Measurements from ENCODE around the gene THADA. TPM values are rescaled to one million over a fixed set of nuclear protein-coding genes. Genes with fewer than 3 reads are reported as not detected.

The THADA gene
- total RNA-seq, 1 experiment from 2014 or later, result 27.5 TPM

- no peak for TF ChIP-seq E2F1 (CRISPR knock-in tag; IDR thresholded peaks at IDR 0.05)
These were observed 963 bp downstream of the THADA start (continued) for GRCh38 chr2:43594875-43595274.

GRCh38 chr2:43593254-43593653 lies 2.6 kb downstream of the THADA start:
- H3K27ac Mint-ChIP-seq, result no peak overlapping the region
- no peak overlapping the region for H3K4me3 Mint-ChIP-seq
- TF ChIP-seq TP53 (CRISPR knock-in tag; IDR thresholded peaks at IDR 0.05) (no peak), ERG (CRISPR knock-in tag; IDR thresholded peaks at IDR 0.05) (no peak), NR3C1 (CRISPR knock-in tag; conservative IDR thresholded peaks at IDR 0.05; ENCODE audit: low read depth) (no peak), USF2 (CRISPR knock-in tag; IDR thresholded peaks at IDR 0.05) (no peak), USF1 (CRISPR knock-in tag; IDR thresholded peaks at IDR 0.05) (no peak), E2F1 (CRISPR knock-in tag; IDR thresholded peaks at IDR 0.05) (no peak)
- POLR2A ChIA-PET, result no interaction called here
- DNase-seq (ENCODE audit: low spot score) (no peak), ATAC-seq (no peak)
- H3K27me3 Mint-ChIP-seq (ENCODE audit: low read depth), result no peaks in the 10 kb centered on the region
- no peaks in the 10 kb centered on the region for H3K9me3 Mint-ChIP-seq
- peaks cover 6% of the 10 kb centered on the region; the same call in 1 of the 2 replicates for H3K36me3 Mint-ChIP-seq
- CTCF ChIA-PET, result interaction anchor here (0.7 to 1.4 kb wide), 2 partner anchors 16 to 284 kb away, joined by 4 to 5 read pairs; no protein-coding TSS in a partner anchor
- H3K4me1 Mint-ChIP-seq, result peaks cover 10% of the 10 kb centered on the region

- no peak for DNase-seq (ENCODE audit: low spot score)
- H3K9me3 Mint-ChIP-seq, result no peaks in the 10 kb centered on the region
- no peaks in the 10 kb centered on the region for H3K27me3 Mint-ChIP-seq (ENCODE audit: low read depth)
- no peak for TF ChIP-seq ATF6 (CRISPR knock-in tag; IDR thresholded peaks at IDR 0.05)
- no peak for TF ChIP-seq ZNF396 (CRISPR knock-in tag; IDR thresholded peaks at IDR 0.05; ENCODE audit: borderline replicate concordance)
- no peak for TF ChIP-seq CTCF (IDR thresholded peaks at IDR 0.05)
- no peak for TF ChIP-seq ZNF671 (CRISPR knock-in tag; IDR thresholded peaks at IDR 0.05)
- no peak for TF ChIP-seq RELA (CRISPR knock-in tag; IDR thresholded peaks at IDR 0.05; ENCODE audit: borderline replicate concordance)
- no peak for TF ChIP-seq NR1H2 (CRISPR knock-in tag; IDR thresholded peaks at IDR 0.05)
- no peak for TF ChIP-seq USF2 (CRISPR knock-in tag; IDR thresholded peaks at IDR 0.05)
- no peak for TF ChIP-seq IRF1 (CRISPR knock-in tag; IDR thresholded peaks at IDR 0.05)
- no peak for TF ChIP-seq NFE2L1 (CRISPR knock-in tag; IDR thresholded peaks at IDR 0.05)
- TF ChIP-seq MYBL2 (CRISPR knock-in tag; IDR thresholded peaks at IDR 0.05), result no peak
- TF ChIP-seq RORB (CRISPR knock-in tag; IDR thresholded peaks at IDR 0.05), result no peak
- TF ChIP-seq PRRX2 (CRISPR knock-in tag; IDR thresholded peaks at IDR 0.05), result no peak
- TF ChIP-seq KAT7 (CRISPR knock-in tag; IDR thresholded peaks at IDR 0.05; ENCODE audit: borderline replicate concordance), result no peak
- TF ChIP-seq ZNF317 (CRISPR knock-in tag; IDR thresholded peaks at IDR 0.05; ENCODE audit: borderline replicate concordance, low read depth), result no peak
- TF ChIP-seq ZNF232 (CRISPR knock-in tag; IDR thresholded peaks at IDR 0.05), result no peak
- no peak for ATAC-seq
- no peak overlapping the region for H3K27ac Mint-ChIP-seq
- ChIA-PET CTCF (interaction anchor here (1.4 kb wide), 1 partner anchor 15 kb away, joined by 5 read pairs; no protein-coding TSS in a partner anchor), POLR2A (no interaction called here)
- H3K4me1 Mint-ChIP-seq, result peaks cover 10% of the 10 kb centered on the region
- no peak overlapping the region for H3K4me3 Mint-ChIP-seq
- H3K36me3 Mint-ChIP-seq, result peaks cover 6% of the 10 kb centered on the region; the same call in 1 of the 2 replicates
These were observed 3.4 kb downstream of the THADA start for GRCh38 chr2:43592443-43592842.
